ENCODE measurements around the gene EPHB1.

- no peak for TF ChIP-seq ZNF274 (IDR thresholded peaks at IDR 0.05; ENCODE audit: low read depth, low read length)
- no peak for TF ChIP-seq YY1 (IDR thresholded peaks at IDR 0.05; ENCODE audit: insufficient read depth, insufficient read length)
Measured at GRCh38 chr3:134976948-134977347, 181.9 kb downstream of the EPHB1 start.

Measured in NT2/D1 (cell line).